GM21786 (cell line): ENCODE data around the gene MRPS22.

Experiments
- ATAC-seq: cut with Tn5 transposase; IDR thresholded peaks from one replicate; pipeline ENCODE4 v1.9.1; 2021; ENCODE audit not compliant: unreplicated experiment

Gene MRPS22

DNA sequence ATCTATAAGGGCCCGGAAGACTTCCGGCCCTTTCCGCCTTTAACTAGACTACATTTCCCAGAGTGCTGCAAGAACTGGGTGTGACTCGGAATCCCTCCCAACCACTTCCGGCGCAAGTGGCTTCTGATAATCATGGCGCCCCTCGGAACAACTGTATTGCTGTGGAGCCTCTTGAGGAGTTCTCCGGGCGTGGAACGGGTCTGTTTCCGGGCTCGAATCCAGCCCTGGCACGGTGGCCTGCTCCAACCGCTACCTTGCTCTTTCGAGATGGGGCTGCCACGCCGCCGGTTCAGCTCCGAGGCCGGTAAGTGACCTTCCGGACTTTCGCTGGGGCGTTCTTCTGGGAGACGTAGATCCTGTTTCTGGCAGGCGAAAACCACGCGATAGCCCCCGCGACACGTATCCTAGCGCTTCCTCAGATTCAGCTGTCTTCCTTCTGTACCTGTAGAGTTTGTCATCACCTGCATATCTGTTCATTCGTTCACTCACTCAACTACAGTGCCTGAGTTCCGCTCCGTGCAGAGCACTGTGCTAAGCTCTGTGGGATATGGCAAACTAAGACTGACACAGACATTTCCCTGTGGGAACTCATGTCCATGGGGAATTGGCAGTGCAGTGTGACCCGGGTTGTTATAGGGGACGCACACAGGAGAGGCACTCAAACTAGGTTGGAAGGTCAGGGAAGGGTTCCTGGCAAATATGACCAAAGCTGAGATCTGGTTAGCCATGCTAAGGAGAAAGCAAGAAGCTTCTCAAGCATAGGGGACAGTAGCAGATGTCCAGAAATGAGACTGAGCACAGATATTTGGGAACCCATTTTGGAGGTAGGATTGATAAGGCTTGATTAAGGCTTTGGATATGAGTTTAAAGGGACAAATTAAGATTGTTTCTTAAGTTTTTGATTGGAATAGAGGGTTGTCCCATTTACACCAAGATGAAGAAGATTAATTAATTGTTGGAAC lies at the start of gene MRPS22:
MRPS22 (plus strand) TSS at position 126 of the 962 bp plus-strand sequence; CDS start at position 133, 7 bp downstream.
- ATAC-seq: peak; percentile 99

DNA sequence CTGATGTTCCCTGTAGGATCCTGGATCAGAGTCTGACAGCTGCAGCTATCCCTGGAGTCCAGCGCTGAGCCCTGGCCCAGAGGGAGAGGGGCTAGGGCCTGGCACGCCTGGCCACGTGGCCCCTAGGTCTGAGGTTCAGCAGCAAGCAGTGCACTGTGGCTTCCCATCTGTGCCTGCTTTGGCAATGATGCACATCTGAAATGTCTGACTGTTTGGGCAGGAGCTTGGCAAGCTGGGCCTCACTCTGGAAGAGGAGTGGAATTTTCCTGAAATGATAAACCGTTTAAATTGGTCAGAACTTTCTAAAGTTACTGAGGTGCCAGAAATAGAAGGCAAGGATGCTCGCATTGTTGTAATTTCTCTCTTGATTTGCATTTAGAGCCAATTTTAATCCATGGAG lies 48.8 kb upstream of the MRPS22 start:
- ATAC-seq: no peak

DNA sequence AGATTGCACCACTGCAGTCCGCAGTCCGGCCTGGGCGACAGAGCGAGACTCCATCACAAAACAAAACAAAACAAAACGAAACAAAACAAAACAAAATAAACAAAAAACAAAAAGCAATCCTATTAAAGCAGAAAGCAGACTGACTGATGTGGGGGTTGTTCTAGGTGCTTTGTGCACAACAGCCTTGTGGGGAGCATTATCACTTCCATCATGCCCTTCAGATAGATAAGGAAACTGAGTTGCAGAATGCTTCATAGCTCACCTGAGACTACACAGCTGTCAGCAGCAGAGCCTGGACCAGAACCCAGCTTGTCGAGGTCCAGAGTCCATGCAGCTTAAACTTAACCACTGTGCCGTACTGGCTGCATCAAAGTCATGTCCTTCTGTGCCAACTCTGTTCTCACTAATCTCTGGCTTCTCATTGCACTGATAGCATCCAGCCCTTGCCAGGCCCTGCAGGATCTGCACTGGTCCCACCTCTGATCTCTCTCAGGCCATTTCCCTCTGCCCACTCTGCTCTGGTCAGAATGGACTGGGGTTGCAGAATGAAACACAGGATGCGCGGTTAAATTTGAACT lies 47.6 kb upstream of the MRPS22 start:
- no peak for ATAC-seq

DNA sequence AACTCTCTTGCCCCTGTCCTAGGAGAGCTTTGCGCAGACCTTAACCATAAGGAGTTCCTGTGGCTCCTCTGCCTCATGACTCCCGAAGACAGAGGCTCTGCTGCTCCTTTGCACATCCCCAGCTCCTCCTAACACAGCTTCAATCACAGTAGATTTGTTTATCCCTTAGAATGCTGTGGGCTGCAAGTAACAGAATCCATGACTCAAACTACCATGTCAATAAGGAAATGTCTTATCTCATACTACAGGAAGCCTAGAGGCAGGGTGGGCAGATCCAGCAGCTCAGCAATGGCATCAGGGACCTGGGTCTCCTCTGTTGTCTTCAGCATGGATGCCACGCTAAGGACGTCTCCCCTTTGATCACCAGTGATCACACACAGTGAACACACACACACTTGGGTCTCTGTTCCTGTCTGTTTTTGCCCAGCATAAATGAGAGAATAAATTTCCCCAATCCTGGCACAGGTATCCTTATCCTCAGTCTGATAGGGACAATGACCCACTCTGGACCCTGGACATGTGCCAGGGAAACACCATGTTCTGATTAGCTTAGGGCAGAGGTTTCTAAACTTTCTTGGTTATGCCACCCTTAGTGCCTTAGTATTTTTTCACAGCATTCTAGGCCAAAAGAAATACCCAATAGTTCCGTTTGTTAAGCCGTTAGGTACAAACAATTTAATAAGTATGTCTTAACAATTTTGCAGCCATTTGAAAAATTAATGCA lies 46.1 kb upstream of the MRPS22 start:
- ATAC-seq: no peak

DNA sequence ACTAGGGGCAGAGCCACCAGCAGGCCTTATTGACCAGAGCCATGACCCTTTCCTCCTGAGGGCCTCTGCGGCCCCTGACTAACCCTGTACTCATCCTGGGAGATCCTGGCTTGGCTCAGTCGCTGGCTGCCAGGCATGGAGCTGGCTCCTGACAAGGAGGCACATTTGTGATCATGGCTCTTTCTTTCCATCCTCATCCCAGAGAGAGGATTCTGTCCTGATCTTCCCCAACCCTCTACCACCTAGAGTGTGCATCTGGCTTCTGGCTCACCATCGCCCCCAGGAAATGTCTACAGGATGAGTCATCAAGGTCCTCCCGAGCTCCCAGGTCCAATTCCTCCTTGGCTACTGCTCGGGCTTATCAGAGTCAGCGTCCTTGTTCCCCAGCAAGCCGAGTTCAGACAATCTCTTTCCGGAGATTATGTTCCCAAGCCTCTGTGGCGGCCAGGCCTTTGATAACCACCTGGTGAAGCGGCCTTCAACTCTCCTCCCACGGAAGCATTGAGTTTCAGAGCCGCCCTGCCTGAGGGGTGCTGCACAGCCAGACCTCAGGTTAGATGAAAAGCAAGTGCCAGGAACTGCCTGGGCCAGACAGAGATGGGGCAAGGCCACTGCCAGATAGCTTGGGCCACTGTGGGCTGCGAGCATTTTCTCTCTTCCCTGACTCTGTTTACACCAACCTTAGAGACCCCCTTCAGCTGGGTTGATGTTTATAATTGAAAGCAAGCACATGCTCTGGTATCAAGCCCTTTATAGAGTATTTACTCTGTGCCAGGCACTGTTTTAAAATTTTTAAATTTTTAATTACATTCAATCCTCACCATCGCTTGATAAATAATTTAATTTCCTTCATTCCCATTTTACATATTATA lies 44.3 kb upstream of the MRPS22 start:
- ATAC-seq: no peak

DNA sequence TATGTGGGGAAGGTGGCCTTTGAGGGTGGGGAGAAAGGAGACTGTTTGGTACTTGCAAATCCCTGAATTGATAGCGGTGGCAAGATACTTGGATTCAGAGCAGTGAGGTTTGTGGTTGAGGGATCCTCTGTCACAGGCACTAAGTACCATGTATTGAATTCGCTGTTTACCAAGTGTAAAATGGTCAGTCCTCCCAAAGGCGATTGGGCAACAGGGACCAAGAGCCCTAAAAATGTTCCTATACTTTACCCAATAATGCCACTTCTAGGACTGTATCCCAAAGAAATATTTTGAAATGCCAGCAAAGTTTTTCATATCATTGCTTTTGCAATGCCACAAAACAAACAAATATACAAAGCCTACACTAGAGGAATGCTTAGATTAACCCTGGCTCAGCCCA lies 43.4 kb upstream of the MRPS22 start:
- ATAC-seq: no peak

DNA sequence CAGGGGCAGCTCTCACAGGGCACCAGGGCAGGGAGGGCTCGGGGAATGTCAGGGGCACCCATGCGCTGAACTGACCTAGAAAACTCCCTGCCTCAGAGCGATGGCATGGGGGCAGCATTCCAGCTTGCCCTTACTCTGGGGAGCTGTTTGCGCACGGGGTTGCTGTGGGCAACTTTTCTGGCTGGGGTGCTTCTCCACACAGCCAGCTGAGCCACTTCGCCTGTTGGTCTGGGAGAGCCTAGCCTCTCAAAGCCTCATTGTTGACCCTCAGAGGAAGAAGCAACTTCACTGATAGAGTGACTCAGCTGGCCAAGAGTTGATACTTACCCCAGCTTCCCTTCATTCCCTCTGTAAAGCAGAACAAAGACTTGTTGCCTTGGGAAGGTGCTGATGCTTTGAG lies 42.6 kb upstream of the MRPS22 start:
- no peak for ATAC-seq

DNA sequence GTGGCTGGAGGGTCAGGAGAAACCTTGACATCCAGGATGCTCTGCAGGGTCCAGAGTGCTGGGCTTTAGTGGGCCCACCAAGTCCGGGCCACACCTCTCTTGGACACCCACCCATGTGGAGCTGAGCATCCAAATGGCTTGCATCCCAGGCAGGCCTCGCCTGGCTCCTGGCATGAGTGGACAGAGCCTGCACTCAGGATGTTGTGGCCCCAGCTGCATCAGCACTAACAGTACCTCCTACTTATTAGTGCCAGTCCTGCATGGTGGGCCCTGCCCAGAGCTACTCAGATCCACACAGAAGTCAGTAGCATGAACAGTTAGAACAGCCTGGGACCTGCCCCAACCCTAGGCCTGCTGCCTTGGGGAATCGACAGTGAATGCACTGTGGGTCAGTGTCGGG lies 42.2 kb upstream of the MRPS22 start:
- no peak for ATAC-seq

DNA sequence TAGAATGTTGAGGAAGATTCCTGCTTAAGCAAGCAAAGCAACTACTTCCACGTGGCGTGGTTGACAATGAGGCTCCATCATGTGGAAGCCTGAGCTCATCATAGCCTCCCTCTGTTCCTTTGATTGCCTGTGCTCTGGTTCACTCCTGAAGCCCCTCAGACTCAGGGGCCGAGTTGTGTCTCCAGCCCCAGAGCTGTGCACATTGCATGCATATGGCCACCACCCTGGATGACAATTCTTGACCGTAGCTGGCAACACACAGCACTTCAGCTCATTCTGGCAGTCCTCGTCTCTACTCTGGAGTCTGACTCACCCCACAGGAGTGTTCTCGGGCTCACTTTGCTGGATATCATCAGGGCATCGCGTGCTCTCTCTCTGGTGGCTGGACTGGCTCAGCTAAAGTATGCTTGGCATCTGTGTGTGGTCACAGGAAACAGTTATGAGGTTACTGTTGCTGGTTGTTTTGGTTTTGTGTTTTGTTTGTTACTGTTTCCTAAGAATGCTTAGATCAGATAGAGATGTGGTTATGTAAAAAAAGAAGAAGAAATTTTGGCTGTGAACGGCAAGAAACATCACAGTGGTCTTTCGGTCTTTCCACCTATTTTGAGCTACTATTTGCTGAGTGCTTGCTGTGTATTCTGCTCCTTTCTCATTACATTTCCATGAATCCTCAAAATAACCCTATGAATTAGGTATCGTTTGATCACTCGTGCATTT lies 41.6 kb upstream of the MRPS22 start:
- ATAC-seq: no peak

DNA sequence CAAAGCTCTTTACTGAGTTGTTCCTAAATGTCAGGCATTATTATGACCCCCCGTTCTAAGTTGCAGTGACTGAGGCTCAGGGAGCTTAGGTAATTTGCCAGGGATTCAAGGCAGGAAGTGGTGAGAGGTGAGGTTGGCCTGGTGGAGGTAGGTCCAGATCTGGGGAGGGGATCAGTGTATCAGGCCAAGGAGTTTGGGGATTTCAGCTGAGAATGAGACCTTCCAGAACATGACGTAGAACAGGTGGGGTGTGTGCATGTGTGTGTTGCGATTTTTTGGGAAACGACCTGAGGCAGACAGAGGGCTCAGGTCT lies 41.1 kb upstream of the MRPS22 start:
- no peak for ATAC-seq

DNA sequence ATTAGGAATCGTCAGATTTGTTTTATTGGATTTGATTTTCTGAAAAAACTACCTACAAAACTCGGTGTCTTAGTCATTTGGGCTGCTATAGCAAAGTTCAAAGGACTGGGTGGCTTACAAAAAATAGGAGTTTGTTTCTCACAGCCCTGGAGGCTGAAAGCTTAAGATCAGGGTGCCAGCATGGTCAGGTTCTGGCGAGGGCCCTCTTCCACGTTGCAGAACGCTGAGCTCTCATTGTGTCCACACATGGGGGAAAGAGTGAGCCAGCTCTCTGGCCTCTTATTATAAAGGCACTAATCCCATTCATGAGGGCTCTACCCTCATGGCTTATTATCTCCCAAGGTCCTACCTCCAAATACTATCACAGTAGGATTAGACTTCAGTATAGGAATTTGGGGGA lies 40.6 kb upstream of the MRPS22 start:
- no peak for ATAC-seq

DNA sequence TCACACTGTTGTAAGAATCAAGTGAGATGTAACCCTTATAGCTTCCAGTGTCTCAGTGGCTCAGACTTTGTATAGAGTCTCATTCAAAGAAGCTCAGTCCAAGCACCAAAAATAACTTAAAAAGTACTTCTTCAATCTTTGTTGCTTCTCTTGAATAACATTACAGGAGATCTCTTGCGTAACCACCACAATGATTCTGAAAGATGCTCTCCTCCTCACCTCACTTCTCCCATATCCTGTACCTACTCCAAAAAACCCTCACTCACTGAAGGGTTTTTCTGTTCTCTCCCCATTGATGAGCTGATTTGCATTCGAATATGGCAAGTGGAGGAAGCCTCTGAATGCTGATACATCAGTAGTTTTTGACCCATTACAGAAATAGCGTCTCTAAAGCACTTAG lies 39.4 kb upstream of the MRPS22 start:
- ATAC-seq: no peak

DNA sequence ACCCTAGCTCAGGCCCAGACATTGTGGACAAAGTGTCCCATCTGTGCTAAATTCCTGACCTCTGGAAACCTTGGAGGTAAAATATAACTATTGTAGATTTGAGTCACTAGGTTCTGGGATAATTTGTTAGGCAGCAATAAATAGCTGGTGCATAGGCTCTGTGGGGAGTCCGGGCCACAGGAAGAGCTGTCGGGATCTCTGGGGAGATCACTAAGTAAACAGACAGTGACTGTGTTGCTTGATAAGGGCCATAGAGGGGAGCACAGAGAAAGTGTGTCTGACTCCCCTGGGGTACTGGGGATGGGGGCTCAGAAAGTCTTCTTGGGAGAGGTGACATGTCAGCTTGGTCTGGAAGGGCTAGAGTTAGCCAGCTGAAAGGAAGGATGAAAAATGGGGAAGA lies 37.7 kb upstream of the MRPS22 start:
- ATAC-seq: no peak

DNA sequence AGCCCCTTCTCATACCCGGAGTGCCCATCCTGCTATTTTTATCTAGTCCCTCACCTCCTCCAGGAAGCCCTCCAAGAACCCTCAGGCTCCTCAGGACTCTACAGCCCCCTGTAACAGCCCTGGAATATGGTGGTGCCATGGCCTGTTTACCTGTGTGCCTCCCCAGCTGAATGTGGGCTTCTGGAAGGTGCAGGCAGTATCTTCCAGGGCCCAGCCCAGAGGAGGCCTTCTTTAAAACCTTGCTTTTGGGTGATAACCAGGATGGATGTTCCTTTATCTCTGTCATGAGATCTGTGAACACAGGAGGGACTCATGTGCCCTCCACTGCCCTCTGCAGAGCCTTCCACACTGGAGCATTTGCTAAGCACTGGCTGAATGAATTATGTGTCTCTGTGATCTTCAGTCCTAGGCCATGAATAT lies 36.7 kb upstream of the MRPS22 start:
- ATAC-seq: no peak

DNA sequence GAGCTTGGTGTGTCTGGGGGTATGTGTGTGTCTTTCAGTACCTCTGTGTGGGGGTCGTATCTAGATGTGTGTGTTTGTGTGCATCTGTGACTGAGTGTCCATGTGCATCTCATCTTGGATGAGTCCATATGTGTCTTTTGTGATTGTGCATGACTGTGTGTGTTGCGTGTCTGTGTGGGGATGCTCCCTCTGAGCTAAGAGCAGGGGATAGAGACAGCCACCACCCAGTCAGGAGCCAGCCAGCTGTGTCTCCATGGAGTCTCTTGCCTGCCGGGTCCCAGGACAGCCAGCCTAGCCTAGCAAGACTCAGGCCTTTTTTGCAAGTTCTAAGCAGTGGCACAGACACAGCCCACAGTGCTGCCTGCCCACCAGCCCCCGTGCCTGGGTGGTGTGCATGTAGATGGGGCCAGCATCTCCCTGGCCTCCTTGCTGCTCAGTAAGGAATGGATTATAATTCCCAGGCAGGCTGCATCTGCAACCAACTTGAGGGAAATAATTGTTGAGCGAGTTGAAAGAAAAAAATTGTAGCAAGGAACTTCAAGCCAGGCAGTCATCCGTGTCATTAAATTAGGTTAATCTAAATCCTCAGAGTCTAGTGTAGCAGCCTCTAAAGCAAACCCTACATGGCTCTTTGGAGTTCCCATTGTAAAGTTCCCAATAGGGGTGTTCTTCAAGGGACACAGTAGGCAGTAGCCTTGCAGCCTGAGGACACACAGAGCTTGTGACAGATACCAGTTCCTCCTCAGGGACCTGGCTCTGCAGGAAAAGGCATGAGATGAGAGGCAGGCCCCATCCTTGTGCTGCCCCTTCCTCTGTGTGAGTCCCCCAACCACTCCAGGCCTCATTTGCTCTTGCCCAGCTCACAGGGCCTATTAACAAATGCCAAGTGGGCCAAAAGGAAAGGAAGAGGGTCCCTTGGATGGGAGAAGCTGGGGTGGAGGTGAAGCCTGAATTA lies 35.9 kb upstream of the MRPS22 start:
- ATAC-seq: no peak

DNA sequence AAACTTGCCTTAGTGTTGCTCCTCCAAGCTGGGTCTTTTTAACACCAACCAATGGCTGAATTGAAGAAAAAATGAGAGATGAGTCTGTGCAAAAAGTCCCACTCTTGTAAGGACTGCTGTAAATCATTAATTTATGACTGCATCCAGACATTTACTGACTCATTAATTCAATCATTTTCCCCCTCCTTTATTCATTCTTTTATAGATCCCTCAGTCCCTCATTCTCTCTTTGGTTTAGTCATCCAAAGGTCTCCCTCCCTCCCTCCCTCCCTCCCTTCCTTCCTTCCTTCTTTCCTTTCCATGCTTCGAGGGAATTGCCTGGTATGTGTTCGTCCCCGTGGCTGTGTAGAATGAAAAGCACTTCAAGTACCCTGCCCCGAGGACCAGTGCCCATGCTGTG lies 35.3 kb upstream of the MRPS22 start:
- no peak for ATAC-seq

DNA sequence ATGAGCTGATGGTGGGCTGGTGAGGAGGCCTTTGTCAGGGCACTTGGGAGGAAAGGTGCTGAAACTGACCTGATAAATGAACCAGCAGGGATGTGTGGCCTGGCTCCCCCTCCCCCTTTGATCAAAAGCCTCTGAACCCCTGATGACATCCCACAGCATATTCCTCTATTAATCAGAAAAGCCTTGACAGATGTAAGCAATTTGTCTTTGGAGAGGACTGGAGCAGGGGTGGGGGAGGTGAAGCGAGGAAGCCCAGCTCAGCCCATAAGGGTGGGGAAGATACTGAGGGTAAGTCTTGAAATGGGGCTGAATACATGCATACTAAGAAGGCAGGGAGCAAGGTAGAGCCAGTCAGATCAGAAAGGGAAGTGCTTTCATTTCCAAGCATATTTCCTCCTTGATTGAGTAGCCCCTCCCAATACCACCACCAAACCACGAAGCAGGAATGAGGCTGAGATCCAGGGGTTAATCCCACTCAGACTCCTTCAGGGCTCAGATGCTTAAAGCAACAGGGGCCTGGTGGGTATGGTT lies 34.7 kb upstream of the MRPS22 start:
- ATAC-seq: no peak

DNA sequence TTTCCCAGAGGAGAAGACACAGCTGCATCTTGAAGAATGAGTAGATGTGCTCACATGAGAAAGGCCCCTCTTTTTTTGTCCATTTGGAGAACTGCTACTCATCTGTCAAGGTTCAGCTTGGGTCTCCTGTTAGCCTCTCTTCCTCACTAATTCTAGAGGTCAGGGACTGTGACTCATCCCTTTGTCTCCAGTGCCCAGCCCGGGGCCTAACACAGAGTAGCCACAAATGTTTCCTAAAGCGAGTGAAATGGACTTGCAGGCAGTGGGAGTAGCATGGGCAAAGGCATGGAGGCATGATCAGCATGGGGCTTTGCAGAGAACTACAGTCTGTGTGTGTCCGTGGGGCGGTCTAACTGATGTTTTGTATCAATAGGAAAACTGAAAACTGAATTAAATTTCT lies 33.9 kb upstream of the MRPS22 start:
- no peak for ATAC-seq

DNA sequence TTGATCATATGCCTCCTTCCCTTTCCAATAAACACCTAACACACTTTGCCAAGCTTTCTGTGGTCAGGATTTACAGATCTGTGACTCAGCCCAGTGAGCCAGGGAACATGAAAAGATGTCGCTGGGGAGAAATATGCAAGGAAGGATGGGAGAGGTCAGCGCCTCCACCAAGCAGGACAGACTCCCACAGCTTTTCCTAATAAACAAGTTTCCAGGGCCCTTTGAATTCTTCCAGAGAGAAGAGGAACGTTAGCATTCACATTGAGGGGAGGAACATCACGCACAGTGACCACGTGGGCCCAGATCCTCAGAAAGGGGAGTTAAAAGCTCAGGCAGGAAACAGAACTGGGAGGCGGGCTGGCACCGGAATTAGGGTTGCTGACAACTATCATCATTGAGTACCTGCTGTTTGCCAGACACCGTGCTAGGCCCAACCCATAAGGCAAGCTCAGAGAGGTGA lies 33.3 kb upstream of the MRPS22 start:
- ATAC-seq: no peak
